Measurements from ENCODE around the gene FAM133A. TPM values are rescaled to one million over a fixed set of nuclear protein-coding genes. Genes with fewer than 3 reads are reported as not detected.

The FAM133A gene
- total RNA-seq: under 1 TPM in 2 of 4 donors, not detected in 2; 0.21 to 0.33 TPM

- no peaks in the 10 kb centered on the region for H3K27me3 ChIP-seq
- peak within 1 kb of the TSS; percentile 43 to 57 (median 44) for H3K27ac ChIP-seq
- peak in 1 of 2 donors; percentile 1 for DNase-seq
- peak within 1 kb of the TSS in 2 of 3 donors; percentile 39 to 46 for H3K4me3 ChIP-seq (replicated peaks in 1 of 3)
- no peaks in the 10 kb centered on the region for H3K4me1 ChIP-seq
- H3K9me3 ChIP-seq: no peaks in the 10 kb centered on the region
- intact Hi-C loops (cut with DNase I): no loop called here
- no peaks in the 10 kb centered on the region for H3K36me3 ChIP-seq
- 1 to 2% methylated on average over 11 of the region's 11 CpGs for WGBS, 2 donors
- TF ChIP-seq, protein P1, sequence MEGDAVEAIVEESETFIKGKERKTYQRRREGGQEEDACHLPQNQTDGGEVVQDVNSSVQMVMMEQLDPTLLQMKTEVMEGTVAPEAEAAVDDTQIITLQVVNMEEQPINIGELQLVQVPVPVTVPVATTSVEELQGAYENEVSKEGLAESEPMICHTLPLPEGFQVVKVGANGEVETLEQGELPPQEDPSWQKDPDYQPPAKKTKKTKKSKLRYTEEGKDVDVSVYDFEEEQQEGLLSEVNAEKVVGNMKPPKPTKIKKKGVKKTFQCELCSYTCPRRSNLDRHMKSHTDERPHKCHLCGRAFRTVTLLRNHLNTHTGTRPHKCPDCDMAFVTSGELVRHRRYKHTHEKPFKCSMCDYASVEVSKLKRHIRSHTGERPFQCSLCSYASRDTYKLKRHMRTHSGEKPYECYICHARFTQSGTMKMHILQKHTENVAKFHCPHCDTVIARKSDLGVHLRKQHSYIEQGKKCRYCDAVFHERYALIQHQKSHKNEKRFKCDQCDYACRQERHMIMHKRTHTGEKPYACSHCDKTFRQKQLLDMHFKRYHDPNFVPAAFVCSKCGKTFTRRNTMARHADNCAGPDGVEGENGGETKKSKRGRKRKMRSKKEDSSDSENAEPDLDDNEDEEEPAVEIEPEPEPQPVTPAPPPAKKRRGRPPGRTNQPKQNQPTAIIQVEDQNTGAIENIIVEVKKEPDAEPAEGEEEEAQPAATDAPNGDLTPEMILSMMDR (IDR thresholded peaks at IDR 0.05): no peak
- TF ChIP-seq POLR2A (IDR thresholded peaks at IDR 0.05): no peak
These were observed at the start of gene FAM133A for GRCh38 chrX:93673869-93674271. TSS of gene FAM133A (plus strand) at chrX:93674206. CDS start at chrX:93709420, 35,214 bp downstream.

- DNase-seq: no peak
- 88 to 100% methylated on average over 1 of the region's 2 CpGs for WGBS, 2 donors
- intact Hi-C loops (cut with DNase I): no loop called here
- peaks cover 5% of the 10 kb centered on the region for H3K9me3 ChIP-seq
- no peak overlapping the region for H3K27ac ChIP-seq
- no peaks in the 10 kb centered on the region for H3K4me1 ChIP-seq
- no peak overlapping the region for H3K4me3 ChIP-seq (replicated peaks in 1 of 3)
- no peaks in the 10 kb centered on the region for H3K36me3 ChIP-seq
- no peak for TF ChIP-seq POLR2A (IDR thresholded peaks at IDR 0.05)
- TF ChIP-seq, protein P1 (IDR thresholded peaks at IDR 0.05): no peak
- H3K27me3 ChIP-seq: no peaks in the 10 kb centered on the region
These were observed 36.4 kb upstream of the FAM133A start for GRCh38 chrX:93637591-93637990.

DNA sequence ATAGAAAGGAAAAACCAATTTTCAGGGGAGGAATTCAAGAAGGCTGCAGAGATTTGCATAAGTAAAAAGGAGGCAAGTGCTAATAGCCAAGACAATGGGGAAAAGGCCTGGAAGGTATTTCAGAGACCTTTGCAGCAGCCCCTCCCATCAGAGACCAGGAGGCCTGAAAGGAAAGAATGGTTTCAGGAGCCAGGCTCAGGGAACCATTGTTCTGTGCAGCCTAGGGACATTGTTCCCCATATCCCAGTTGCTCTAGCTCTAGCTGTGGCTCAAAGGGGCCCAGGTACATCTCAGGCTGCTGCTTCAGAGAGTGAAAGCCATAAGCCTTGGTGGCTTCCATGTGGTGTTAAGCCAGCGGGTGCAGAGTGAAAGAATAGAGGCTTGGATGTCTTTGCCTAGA is 24.6 kb upstream of the FAM133A start:
- TF ChIP-seq, protein P1 (IDR thresholded peaks at IDR 0.05): no peak
- no peak for TF ChIP-seq POLR2A (IDR thresholded peaks at IDR 0.05)
- H3K4me3 ChIP-seq (replicated peaks in 1 of 3): no peak overlapping the region
- no peaks in the 10 kb centered on the region for H3K9me3 ChIP-seq
- H3K36me3 ChIP-seq: no peaks in the 10 kb centered on the region
- H3K27me3 ChIP-seq: no peaks in the 10 kb centered on the region
- intact Hi-C loops (cut with DNase I): no loop called here
- WGBS, 2 donors: 67 to 90% methylated on average over 1 of the region's 1 CpG
- no peaks in the 10 kb centered on the region for H3K4me1 ChIP-seq
- DNase-seq: no peak
- no peak overlapping the region for H3K27ac ChIP-seq

DNA sequence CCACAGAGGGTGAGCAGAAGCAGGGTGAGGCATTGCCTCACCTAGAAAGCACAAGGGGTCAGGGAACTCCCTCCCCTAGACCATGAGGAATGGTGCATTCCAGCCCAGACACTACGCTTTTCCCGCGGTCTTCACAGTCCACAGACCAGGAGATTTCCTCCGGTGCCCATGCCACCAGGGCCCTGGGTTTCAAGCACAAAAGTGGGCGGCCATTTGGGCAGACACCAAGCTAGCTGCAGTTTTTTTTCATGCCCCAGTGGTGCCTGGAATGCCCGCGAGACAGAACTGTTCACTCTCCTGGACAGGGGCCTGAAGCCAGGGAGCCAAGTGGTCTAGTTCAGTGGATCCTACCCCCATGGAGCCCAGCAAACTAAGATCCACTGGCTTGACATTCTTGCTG is 13.4 kb upstream of the FAM133A start:
- Histone ChIP-seq H3K36me3 (no peaks in the 10 kb centered on the region), H3K27ac (no peak overlapping the region), H3K27me3 (no peaks in the 10 kb centered on the region), H3K9me3 (no peaks in the 10 kb centered on the region), H3K4me3 (replicated peaks in 1 of 3) (no peak overlapping the region), H3K4me1 (no peaks in the 10 kb centered on the region)
- intact Hi-C loops (cut with DNase I): no loop called here
- peak in 1 of 2 donors; percentile 11 for DNase-seq
- WGBS, 2 donors: no CpG with 5 or more reads among the region's 7 CpGs
- TF ChIP-seq, protein P1 (IDR thresholded peaks at IDR 0.05): no peak
- TF ChIP-seq POLR2A (IDR thresholded peaks at IDR 0.05): no peak

- no peaks in the 10 kb centered on the region for H3K36me3 ChIP-seq
- H3K9me3 ChIP-seq: no peaks in the 10 kb centered on the region
- H3K27ac ChIP-seq: peak within 1 kb of the TSS; percentile 43 to 57 (median 44)
- H3K4me3 ChIP-seq (replicated peaks in 1 of 3): peak within 1 kb of the TSS in 2 of 3 donors; percentile 39 to 46
- peak in 1 of 2 donors; percentile 49 for TF ChIP-seq POLR2A (IDR thresholded peaks at IDR 0.05)
- TF ChIP-seq, protein P1 (IDR thresholded peaks at IDR 0.05): no peak
- intact Hi-C loops (cut with DNase I): no loop called here
- H3K27me3 ChIP-seq: no peaks in the 10 kb centered on the region
- peak; percentile 60 to 63 for DNase-seq
- no peaks in the 10 kb centered on the region for H3K4me1 ChIP-seq
- WGBS, 2 donors: 0 to 1% methylated on average over 17 to 25 of the region's 51 CpGs
These were observed 744 bp upstream of the FAM133A start, which contains the start of gene NAP1L3 for GRCh38 chrX:93673056-93673868. TSS of gene NAP1L3 (minus strand) at chrX:93673578. CDS start at chrX:93673304, 274 bp downstream.

Measured in thyroid gland (tissue), 4 donors.